LNCAP (cell line): ENCODE measurements around the gene SYCP2.

Experiments
- TF ChIP-seq, protein P1 (sequence below): fragments of 450-650 bp; IDR thresholded peaks from 2 replicates; pipeline ENCODE4 v1.5.1; 2017; ENCODE audit warnings: mild to moderate bottlenecking

SYCP2 gene

DNA sequence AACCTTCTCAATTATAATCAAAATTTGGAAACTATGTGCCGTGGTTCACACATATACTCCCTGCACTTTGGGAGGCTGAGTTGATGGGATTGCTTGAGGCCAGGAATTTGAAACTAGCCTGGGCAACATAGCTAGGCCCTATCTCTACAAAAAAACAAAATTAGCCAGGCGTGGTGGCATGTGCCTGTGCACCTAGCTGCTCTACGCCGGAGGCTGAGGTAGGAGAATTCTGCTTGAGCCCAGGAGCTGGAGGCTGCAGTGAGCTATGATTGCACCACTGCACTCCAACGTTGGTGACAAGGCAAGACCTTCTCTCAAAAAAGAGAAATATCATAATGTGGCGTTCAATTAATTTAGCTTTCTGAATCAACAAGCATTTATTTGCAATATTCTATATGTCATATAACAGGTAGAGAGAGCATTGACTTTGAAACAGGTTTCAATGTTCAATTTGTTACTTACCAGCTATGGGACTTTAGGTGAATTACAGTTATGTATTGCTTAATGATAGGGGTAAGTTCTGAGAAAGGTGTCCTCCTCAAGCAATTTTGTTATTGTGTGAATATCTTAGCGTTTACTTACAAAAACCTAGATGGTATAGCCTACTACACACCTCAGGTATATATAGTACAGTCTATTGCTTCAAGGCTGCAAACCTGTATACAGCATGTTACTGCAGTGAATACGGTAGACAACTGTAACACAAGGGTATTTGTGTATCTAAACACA, 2.2 kb upstream of the SYCP2 start:
- TF ChIP-seq, protein P1, sequence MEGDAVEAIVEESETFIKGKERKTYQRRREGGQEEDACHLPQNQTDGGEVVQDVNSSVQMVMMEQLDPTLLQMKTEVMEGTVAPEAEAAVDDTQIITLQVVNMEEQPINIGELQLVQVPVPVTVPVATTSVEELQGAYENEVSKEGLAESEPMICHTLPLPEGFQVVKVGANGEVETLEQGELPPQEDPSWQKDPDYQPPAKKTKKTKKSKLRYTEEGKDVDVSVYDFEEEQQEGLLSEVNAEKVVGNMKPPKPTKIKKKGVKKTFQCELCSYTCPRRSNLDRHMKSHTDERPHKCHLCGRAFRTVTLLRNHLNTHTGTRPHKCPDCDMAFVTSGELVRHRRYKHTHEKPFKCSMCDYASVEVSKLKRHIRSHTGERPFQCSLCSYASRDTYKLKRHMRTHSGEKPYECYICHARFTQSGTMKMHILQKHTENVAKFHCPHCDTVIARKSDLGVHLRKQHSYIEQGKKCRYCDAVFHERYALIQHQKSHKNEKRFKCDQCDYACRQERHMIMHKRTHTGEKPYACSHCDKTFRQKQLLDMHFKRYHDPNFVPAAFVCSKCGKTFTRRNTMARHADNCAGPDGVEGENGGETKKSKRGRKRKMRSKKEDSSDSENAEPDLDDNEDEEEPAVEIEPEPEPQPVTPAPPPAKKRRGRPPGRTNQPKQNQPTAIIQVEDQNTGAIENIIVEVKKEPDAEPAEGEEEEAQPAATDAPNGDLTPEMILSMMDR, result no peak

DNA sequence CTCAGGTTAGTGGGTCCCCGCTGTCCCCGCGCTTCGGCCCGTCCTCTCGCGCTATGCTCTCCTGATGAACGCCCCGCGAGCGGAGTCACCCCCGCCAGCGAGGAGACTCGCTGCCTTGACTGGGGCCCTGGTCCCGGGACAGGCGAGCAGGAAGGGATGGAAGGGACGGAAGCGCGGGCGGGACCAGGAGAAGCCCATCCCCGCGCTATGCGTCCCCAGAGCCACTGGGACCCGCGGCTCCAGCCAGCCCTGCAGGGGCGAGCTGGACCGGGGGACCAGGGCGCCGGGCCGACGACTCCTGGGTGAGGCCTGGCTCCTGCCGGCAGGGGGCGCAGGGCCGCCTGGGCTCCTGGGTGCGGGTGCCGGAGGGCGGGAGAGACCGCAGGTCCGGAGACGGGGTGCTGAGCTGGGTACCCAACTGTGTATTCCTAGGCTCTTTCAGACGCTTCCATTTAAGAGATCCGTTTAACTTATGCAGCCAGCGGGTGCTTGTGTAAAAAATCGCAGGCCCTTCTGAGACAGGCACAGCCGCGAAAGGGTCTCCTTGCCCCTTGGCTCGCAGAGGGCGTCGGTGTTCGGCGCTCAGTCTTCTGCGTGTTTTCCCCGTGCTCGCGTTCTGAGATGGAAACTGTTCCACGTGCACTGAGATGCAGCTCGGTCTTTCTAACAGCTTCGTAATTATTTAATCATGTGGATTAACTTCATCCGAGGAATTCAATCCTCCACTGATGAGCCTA, 580 bp upstream of the SYCP2 start:
- TF ChIP-seq, protein P1, result peak; percentile 68

DNA sequence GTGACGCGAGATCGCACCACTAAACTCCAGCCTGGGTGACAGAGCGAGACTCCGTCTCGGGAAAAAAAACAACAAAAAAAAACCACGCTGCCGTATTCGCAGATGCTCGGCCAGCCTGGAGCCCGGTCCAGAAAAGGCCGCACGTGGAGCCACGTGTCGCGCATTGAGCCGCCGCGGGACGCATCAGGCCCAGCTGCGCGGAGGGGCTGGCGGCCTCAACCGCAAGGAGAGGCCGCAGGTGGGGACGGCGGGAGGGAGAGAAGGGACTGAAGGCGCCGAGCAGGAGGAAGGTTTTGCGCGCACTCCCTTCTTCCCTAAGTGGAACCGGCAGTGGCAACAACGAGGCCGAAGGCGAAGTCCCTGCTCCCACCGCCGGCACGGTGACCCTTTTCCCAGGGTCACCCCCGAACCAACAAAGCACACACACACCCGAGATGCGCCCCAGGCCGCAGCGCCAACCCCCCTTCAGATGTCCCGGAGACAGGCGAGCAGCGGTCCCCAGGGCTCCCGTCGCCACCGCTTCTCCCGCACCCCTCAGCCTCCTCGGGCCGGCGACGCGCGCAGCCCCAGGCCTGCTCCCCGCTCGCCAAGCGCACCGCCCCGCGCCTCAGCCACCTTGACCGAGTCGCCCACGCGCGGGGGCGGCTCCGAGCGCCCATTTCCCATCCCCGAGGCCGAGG, 681 bp downstream of the SYCP2 start:
- TF ChIP-seq, protein P1, result no peak

DNA sequence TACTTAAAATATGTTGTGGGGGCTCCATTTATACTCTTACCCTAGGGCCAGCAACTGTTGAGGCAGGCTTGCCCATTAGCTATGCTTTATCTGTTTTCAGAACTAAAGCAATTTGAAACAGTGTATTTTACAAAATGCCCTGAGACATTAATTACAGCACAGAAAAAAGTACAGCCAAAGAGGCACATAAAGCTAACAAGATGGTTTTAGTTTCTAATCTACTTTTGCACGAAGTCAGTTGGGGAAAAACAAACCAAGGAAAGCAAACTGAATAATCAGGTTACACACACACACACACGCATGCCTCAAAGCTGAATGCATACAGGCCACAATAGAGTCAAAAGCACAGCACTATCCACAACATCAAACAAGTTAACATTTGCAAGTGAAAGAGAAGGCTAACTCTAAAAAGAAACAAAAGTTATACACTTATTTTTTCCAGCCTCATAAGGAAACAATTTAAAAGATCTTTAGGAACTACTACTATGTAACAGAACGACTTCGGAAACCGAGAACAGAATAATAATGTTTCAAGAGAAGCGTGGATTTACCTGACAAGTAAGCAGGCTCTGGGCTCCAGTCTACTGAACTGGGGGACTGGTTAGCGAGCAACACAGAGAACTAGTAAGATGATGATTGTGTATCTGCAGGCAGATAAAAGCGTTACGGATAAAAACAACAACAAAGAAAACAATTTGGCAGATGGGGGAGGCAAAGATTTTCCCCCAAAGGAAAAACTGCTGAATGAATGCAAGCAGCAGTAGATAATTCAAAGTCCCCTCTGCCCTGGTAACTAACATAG, 1.7 kb downstream of the SYCP2 start:
- TF ChIP-seq, protein P1, result no peak

DNA sequence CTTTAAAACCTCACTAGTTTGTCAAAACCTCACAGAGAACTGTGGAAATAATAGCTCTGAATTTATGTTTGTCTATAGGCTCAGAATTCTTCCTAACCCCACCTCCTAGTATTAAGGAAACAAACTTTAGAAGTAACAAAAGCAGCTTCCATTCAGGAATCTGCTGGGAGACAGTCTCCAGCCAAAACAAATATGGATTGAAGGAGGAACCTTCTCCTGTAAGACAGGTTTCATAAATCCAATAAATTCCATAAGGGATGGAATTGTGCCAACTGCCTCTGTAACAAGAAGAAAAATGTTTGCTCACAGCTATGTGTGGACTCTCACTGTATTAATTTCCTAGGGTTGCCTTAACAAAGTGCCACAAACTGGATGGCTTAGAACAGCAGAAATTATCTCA, 7.5 kb downstream of the SYCP2 start:
- TF ChIP-seq, protein P1, result no peak

DNA sequence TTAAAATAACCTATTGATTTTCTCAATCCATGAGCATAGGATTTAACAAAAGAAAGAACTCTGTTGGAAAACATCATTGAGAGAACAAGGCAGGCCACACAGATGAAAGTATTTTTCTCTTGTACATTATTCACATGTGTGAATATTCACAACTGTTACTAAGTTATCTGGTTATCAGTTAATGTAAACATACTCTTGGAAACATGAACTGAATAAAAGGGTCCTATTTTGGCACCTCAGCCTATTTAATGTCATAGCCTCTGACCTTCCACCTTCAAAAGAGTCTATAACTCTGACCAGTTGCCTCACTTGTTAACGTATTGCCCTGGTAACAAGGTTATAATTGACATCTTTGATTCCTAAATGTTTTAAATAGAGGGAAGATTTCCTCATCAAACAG, 8.1 kb downstream of the SYCP2 start:
- TF ChIP-seq, protein P1, result no peak

DNA sequence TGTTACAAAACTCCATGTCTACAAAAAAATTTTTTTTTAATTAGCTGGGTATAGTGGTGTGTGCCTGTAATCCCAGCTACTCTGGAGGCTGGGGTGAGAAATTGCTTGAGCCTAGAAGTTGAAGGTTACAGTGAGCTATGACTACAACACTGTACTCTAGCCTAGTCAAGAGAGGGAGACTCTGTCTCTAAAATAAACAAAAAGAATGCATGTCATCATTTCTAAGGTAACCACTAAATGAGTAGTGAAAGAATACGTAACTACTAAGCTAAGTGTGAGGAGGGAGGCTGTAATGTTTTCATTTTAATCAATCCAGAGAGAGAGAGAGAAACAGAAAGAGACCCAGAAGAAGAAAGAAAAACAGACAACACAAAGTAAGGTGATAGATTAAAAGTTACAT, 9.9 kb downstream of the SYCP2 start:
- TF ChIP-seq, protein P1, result no peak
